GM23248 (cell line): ENCODE results near the gene CPLX1. TPM values are rescaled to one million over a fixed set of nuclear protein-coding genes. Genes with fewer than 3 reads are reported as not detected.
A peak's percentile ranks its signal among the peaks of the same experiment; 100 is the strongest.

Source experiments
- DNase-seq: peaks from one replicate; pipeline ENCODE4 v3.0.0-alpha.2; 2015
- H2AFZ ChIP-seq: fragments of 200-600 bp; sonication (generic); 2 replicates; pipeline ENCODE4 v1.6.1; 2016; ENCODE audit warnings: antibody characterized with exemption
- H3F3A ChIP-seq: fragments of 200-600 bp; sonication (generic); 2 replicates; pipeline ENCODE4 v1.6.1; 2016; ENCODE audit warnings: mild to moderate bottlenecking, antibody characterized with exemption, mixed run types; ENCODE audit not compliant: insufficient read depth
- H3K27ac ChIP-seq: fragments of 200-600 bp; sonication (generic); 2 replicates; pipeline ENCODE4 v1.5.1; 2016; ENCODE audit warnings: mild to moderate bottlenecking
- H3K27me3 ChIP-seq: fragments of 200-600 bp; sonication (generic); replicated peaks from 2 replicates; pipeline ENCODE4 v1.6.1; 2016; ENCODE audit warnings: mild to moderate bottlenecking; ENCODE audit not compliant: insufficient read depth
- H3K36me3 ChIP-seq: fragments of 200-600 bp; sonication (generic); 2 replicates; pipeline ENCODE4 v1.6.1; 2016; ENCODE audit warnings: low read depth, mild to moderate bottlenecking
- H3K4me1 ChIP-seq: fragments of 200-600 bp; sonication (generic); 2 replicates; pipeline ENCODE4 v1.6.1; 2016; ENCODE audit warnings: mild to moderate bottlenecking; ENCODE audit not compliant: insufficient read depth
- H3K4me2 ChIP-seq: fragments of 200-600 bp; sonication (generic); one replicate; pipeline ENCODE4 v1.6.1; 2016; ENCODE audit warnings: mild to moderate bottlenecking; ENCODE audit not compliant: unreplicated experiment
- H3K4me3 ChIP-seq: fragments of 200-600 bp; sonication (generic); 2 replicates; pipeline ENCODE4 v1.5.1; 2016; ENCODE audit warnings: mild to moderate bottlenecking
- H3K79me2 ChIP-seq: fragments of 200-600 bp; sonication (generic); 2 replicates; pipeline ENCODE4 v1.6.1; 2016; ENCODE audit warnings: mild to moderate bottlenecking; ENCODE audit not compliant: insufficient read depth
- H3K9ac ChIP-seq: fragments of 200-600 bp; sonication (generic); 2 replicates; pipeline ENCODE4 v1.6.1; 2016; ENCODE audit warnings: mild to moderate bottlenecking
- H3K9me2 ChIP-seq: fragments of 200-600 bp; sonication (generic); 2 replicates; pipeline ENCODE4 v1.6.1; 2016; ENCODE audit warnings: mixed run types, mild to moderate bottlenecking, moderate library complexity; ENCODE audit not compliant: insufficient read depth
- H3K9me3 ChIP-seq: fragments of 200-600 bp; sonication (generic); one replicate; pipeline ENCODE4 v1.6.1; 2017; ENCODE audit warnings: low read depth
- H4K20me1 ChIP-seq: fragments of 200-600 bp; sonication (generic); 2 replicates; pipeline ENCODE4 v1.6.0; 2016; ENCODE audit not compliant: insufficient read depth
- EZH2 ChIP-seq: fragments of 200-600 bp; sonication (generic); IDR thresholded peaks from 2 replicates; pipeline ENCODE4 v1.6.1; 2018; ENCODE audit warnings: antibody characterized with exemption, mild to moderate bottlenecking; ENCODE audit not compliant: insufficient read depth, poor library complexity, severe bottlenecking
- EZH2phosphoT487 ChIP-seq: fragments of 200-600 bp; sonication (generic); IDR thresholded peaks from 2 replicates; pipeline ENCODE4 v1.6.1; 2018; ENCODE audit warnings: antibody characterized with exemption, moderate library complexity, mild to moderate bottlenecking, low read depth; ENCODE audit not compliant: insufficient read depth
- whole genome bisulfite sequencing, 2 experiments: methylation state at CpG; one replicate each; pipeline ENCODE4 v1.1.6; 2015 to 2017; ENCODE audit warnings: low lambda C conversion rate in 2 of 2, low coverage in 1 of 2; ENCODE audit errors: missing lambda C conversion rate in 2 of 2; 5-methylcytosine and 5-hydroxymethylcytosine counted together
- in situ Hi-C: fragments of 300-500 bp; cut with MboI; formaldehyde crosslinking; loops from 2 replicates; pipeline ENCODE4 v1.15.0; 2020
- polyA plus RNA-seq: library from polyadenylated mRNA; unstranded; fragments of >200 nt; fragmentation: Nextera tagmentation; extraction: Ambion mirVana; gene quantifications from 2 replicates; pipeline ENCODE4 v1.2.1, GENCODE V29; 2016
- total RNA-seq: library from RNA; depleted of rRNA; stranded (reverse); fragments of >200 nt; shearing (Covaris generic); gene quantifications from 2 replicates; pipeline ENCODE4 v1.2.3, GENCODE V29; 2014

The CPLX1 gene
- total and polyA plus RNA-seq, 2 experiments from 2014 or later, result not detected

DNA sequence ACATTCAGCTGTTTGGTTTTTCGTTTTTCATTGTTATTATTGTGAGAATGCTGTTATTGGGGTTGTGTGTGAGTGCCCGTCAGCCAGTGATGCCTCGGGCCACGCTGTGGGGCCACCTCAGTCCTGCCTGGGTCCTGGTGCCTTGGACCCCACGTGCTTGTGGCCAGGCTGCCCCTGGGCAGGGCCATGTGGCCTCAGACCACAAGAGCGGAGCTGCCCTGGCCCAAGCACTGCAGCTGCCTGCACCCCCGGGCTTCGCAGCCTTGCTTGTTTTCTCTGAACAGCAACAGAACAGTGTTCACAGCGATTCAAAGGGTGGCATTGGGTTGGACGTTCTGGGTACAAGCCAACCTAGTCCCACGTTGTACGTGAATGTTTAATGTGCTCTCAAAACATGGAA lies 56.9 kb downstream of the CPLX1 start:
- H3K4me3 ChIP-seq, result no peak overlapping the region
- DNase-seq, result no peak
- TF ChIP-seq EZH2 (no peak), EZH2phosphoT487 (no peak)
- no peaks in the 10 kb centered on the region for H3K9me2 ChIP-seq
- H3K27me3 ChIP-seq, result no peaks in the 10 kb centered on the region
- H3K9ac ChIP-seq, result no peak overlapping the region
- peaks cover 3% of the 10 kb centered on the region for H4K20me1 ChIP-seq
- H3K4me1 ChIP-seq, result peaks cover 21% of the 10 kb centered on the region
- no peak overlapping the region for H2AFZ ChIP-seq
- H3F3A ChIP-seq, result peaks cover 61% of the 10 kb centered on the region
- H3K9me3 ChIP-seq, result no peaks in the 10 kb centered on the region
- peaks cover 82% of the 10 kb centered on the region for H3K79me2 ChIP-seq
- H3K4me2 ChIP-seq, result no peak overlapping the region
- WGBS, 2 experiments, result 83 to 85% methylated on average over 12 of the region's 12 CpGs
- in situ Hi-C loops, result no loop called here
- peaks cover 14% of the 10 kb centered on the region for H3K36me3 ChIP-seq
- no peak overlapping the region for H3K27ac ChIP-seq

DNA sequence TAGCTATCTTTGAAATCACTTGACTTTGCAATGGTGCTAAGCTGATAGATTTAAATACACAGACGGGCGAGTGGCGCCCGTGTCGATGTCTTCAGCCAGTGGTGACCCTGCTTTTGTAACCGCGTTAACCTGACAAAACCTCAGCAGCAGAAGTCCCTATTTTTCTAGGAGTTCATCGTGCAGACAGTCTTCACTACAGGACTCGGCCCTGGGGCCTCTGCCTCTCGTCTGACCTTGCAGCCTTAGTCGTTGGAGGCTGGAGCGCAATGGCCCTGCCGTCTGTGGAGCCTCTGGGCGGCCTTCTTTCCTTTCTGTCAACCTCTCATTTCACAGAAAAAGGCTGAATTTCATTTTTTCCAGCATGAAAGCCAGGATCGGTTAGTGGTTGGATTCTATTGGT lies 57.9 kb downstream of the CPLX1 start:
- no peaks in the 10 kb centered on the region for H3K9me3 ChIP-seq
- no peak for TF ChIP-seq EZH2phosphoT487
- TF ChIP-seq EZH2, result no peak
- no peaks in the 10 kb centered on the region for H3K9me2 ChIP-seq
- no peak overlapping the region for H2AFZ ChIP-seq
- H3F3A ChIP-seq, result peaks cover 67% of the 10 kb centered on the region
- H3K27ac ChIP-seq, result no peak overlapping the region
- peaks cover 14% of the 10 kb centered on the region for H3K36me3 ChIP-seq
- H3K4me3 ChIP-seq, result no peak overlapping the region
- H3K4me2 ChIP-seq, result no peak overlapping the region
- H3K4me1 ChIP-seq, result peaks cover 21% of the 10 kb centered on the region
- no peaks in the 10 kb centered on the region for H3K27me3 ChIP-seq
- H3K9ac ChIP-seq, result no peak overlapping the region
- peaks cover 73% of the 10 kb centered on the region for H3K79me2 ChIP-seq
- in situ Hi-C loops, result no loop called here
- no peak for DNase-seq
- 89 to 91% methylated on average over 15 of the region's 15 CpGs for WGBS, 2 experiments
- peaks cover 3% of the 10 kb centered on the region for H4K20me1 ChIP-seq

DNA sequence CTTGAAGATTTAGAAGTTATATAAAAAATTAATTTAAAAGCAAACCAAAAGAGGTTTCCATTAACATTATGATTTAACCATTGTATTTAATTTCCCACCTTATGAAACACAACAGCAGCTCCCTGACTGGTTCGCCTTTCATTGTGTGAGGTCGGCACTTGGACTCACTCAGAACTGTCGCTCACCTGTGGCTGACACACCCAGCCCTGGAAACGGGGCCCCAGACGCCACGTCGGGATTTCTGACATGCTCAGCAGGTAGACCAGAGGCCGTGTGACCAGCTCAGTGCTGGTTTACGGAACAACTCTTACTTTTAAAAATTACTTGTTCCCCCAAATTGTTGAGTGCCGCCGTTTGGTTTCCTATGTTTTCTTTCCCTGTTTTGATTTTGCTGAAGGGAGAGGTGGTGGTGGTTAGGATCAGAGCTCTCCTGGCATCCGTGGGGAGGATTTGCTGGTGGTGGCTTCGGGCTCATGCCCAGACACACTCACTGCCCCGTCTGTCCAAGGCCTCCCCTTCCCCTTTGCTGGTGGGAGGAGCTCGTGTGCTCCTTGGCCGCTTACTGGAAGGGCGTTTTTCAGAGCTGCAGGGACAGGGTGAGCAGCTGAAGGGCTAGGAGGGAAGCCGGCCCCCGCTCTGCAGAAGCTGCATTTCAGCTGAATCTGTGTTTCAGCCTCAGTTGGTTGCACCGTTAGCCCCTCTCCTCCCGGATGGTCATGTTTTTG lies 59.2 kb downstream of the CPLX1 start:
- peaks cover 3% of the 10 kb centered on the region; the same call in 1 of the 2 replicates for H4K20me1 ChIP-seq

DNA sequence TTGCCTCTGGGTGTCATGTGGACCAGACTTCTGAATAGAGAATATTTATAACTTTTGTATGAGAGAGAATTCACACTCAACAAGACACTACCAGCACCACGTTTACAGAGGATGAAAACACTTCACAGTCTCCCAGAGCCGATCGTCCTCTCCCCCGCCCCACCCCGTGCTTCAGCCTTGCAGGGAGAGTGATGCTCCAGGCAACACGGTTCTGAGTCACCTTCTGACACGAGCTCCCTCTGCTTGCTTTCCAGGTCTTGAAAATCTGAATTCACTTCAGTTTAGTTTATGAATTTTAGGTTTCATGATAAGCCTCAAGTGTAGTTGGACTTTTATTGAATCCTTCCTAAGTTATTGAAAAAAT lies 59.8 kb downstream of the CPLX1 start:
- Histone ChIP-seq H3F3A (peaks cover 66% of the 10 kb centered on the region), H3K4me2 (no peak overlapping the region), H2AFZ (no peak overlapping the region), H3K9ac (0 out of 2 replicates have a peak overlapping the region, but pooled peaks have one; percentile 17), H3K9me3 (no peaks in the 10 kb centered on the region), H3K4me3 (no peak overlapping the region), H4K20me1 (peaks cover 3% of the 10 kb centered on the region; the same call in 1 of the 2 replicates), H3K27me3 (no peaks in the 10 kb centered on the region), H3K27ac (peak overlapping the region; percentile 56), H3K4me1 (peaks cover 18% of the 10 kb centered on the region), H3K79me2 (peaks cover 61% of the 10 kb centered on the region), H3K9me2 (no peaks in the 10 kb centered on the region), H3K36me3 (peaks cover 20% of the 10 kb centered on the region)
- TF ChIP-seq EZH2, result no peak
- no peak for TF ChIP-seq EZH2phosphoT487
- in situ Hi-C loops, result no loop called here
- 62 to 67% methylated on average over 7 of the region's 7 CpGs for WGBS, 2 experiments
- peak; percentile 81 for DNase-seq

More for the DNA sequence above, 59.2 kb downstream of the CPLX1 start:
- Histone ChIP-seq H3K9ac (0 out of 2 replicates have a peak overlapping the region, but pooled peaks have one; percentile 17), H3K27me3 (no peaks in the 10 kb centered on the region), H3K4me2 (no peak overlapping the region), H3K9me2 (no peaks in the 10 kb centered on the region), H3K4me3 (no peak overlapping the region), H3K79me2 (peaks cover 61% of the 10 kb centered on the region), H3K4me1 (peaks cover 18% of the 10 kb centered on the region), H3K9me3 (no peaks in the 10 kb centered on the region), H3K27ac (peak overlapping the region; percentile 56), H3F3A (peaks cover 66% of the 10 kb centered on the region), H2AFZ (no peak overlapping the region), H3K36me3 (peaks cover 14% of the 10 kb centered on the region)
- WGBS, 2 experiments, result 71% methylated on average over 21 of the region's 21 CpGs
- no peak for DNase-seq
- in situ Hi-C loops, result no loop called here
- TF ChIP-seq EZH2 (no peak), EZH2phosphoT487 (no peak)
